Bronchial epithelial cell (primary cell): ENCODE results near the gene ACTN2. TPM values are rescaled to one million over a fixed set of nuclear protein-coding genes. Genes with fewer than 3 reads are reported as not detected.
A peak's percentile ranks its signal among the peaks of the same experiment; 100 is the strongest.

Experiments
- DNase-seq: peaks from one replicate; pipeline ENCODE4 v3.0.0-alpha.2; 2010; ENCODE audit warnings: low read depth
- FAIRE-seq: peaks from 2 replicates; lab custom pipeline; 2011; peaks lifted over from hg19 to GRCh38; lab: Jason Lieb, UNC
- H3K27me3 ChIP-seq: 2 replicates; pipeline ENCODE4 v1.5.1; 2011; ENCODE audit warnings: low read length; ENCODE audit not compliant: control insufficient read depth, insufficient read depth
- H3K36me3 ChIP-seq: 2 replicates; pipeline ENCODE4 v1.5.1; 2011; ENCODE audit warnings: low read length; ENCODE audit not compliant: control insufficient read depth, insufficient read depth
- H3K4me3 ChIP-seq: 2 replicates; pipeline ENCODE4 v1.5.1; 2011; ENCODE audit warnings: mild to moderate bottlenecking, low read depth, low read length, control low read depth
- CTCF ChIP-seq: IDR thresholded peaks from 2 replicates; pipeline ENCODE4 v1.5.1; 2011; ENCODE audit warnings: mild to moderate bottlenecking, moderate library complexity, low read length, control low read depth, inconsistent platforms; ENCODE audit not compliant: insufficient read depth, severe bottlenecking
- total RNA-seq: library from RNA; depleted of rRNA; stranded (reverse); fragments of >200 nt; gene quantifications from 2 replicates; pipeline ENCODE4 v1.2.1, GENCODE V29; 2014

Gene ACTN2
- total RNA-seq, 1 donor from 2014 or later = 0.79 TPM

GRCh38 chr1:236750928-236751327 lies 64.6 kb downstream of the ACTN2 start:
- TF ChIP-seq CTCF = no peak
- Histone ChIP-seq H3K36me3 (no peaks in the 10 kb centered on the region), H3K27me3 (no peaks in the 10 kb centered on the region), H3K4me3 (no peak overlapping the region)
- DNase-seq (no peak), FAIRE-seq (no peak)

GRCh38 chr1:236751385-236751784 lies 65.1 kb downstream of the ACTN2 start:
- no peaks in the 10 kb centered on the region for H3K36me3 ChIP-seq
- no peak for FAIRE-seq
- no peak for TF ChIP-seq CTCF
- H3K27me3 ChIP-seq = no peaks in the 10 kb centered on the region
- no peak for DNase-seq
- H3K4me3 ChIP-seq = no peak overlapping the region

- Histone ChIP-seq H3K4me3 (no peak overlapping the region), H3K27me3 (no peaks in the 10 kb centered on the region), H3K36me3 (no peaks in the 10 kb centered on the region)
- no peak for DNase-seq
- no peak for FAIRE-seq
- TF ChIP-seq CTCF = no peak
Measured at GRCh38 chr1:236751935-236752334, 65.6 kb downstream of the ACTN2 start.

- no peak for FAIRE-seq
- Histone ChIP-seq H3K36me3 (no peaks in the 10 kb centered on the region), H3K27me3 (no peaks in the 10 kb centered on the region), H3K4me3 (no peak overlapping the region)
- peak; percentile 22 for TF ChIP-seq CTCF
- DNase-seq = peak; percentile 5
Measured at GRCh38 chr1:236753516-236753915, 67.2 kb downstream of the ACTN2 start.

GRCh38 chr1:236753964-236754363 lies 67.7 kb downstream of the ACTN2 start:
- Histone ChIP-seq H3K4me3 (no peak overlapping the region), H3K27me3 (no peaks in the 10 kb centered on the region), H3K36me3 (no peaks in the 10 kb centered on the region)
- no peak for TF ChIP-seq CTCF
- FAIRE-seq = no peak
- no peak for DNase-seq

GRCh38 chr1:236754525-236755210 lies 68.4 kb downstream of the ACTN2 start:
- no peak for TF ChIP-seq CTCF
- FAIRE-seq (no peak), DNase-seq (no peak)
- Histone ChIP-seq H3K36me3 (no peaks in the 10 kb centered on the region), H3K4me3 (no peak overlapping the region), H3K27me3 (no peaks in the 10 kb centered on the region)
